ACHN (cell line): ENCODE measurements around the gene CSF1.
"Not testable (repeated sequence)": the region's sequence is repeated elsewhere in the genome, so short reads cannot be mapped to it uniquely, and the experiment has no call there.

Experiments used
- DNase-seq: peaks from one replicate; pipeline ENCODE4 v3.0.0-alpha.2; 2015
- in situ Hi-C: cut with HindIII; loops from 2 replicates; pipeline ENCODE4 v1.10.0; 2017; ENCODE audit warnings: low sequenced_read_pairs, low pct_ligation_motif_present, low pct_unique_long_range_greater_than_20kb

The CSF1 gene

GRCh38 chr1:109950038-109950437 lies 39.4 kb downstream of the CSF1 start:
- DNase-seq = no peak
- in situ Hi-C loops = no loop called here

GRCh38 chr1:109950509-109950908 lies 39.9 kb downstream of the CSF1 start:
- in situ Hi-C loops = no loop called here
- no peak for DNase-seq

- DNase-seq, in situ Hi-C loops: not testable (repeated sequence)
Measured at GRCh38 chr1:109951501-109951900, 40.9 kb downstream of the CSF1 start.

GRCh38 chr1:109954041-109954512 lies 43.4 kb downstream of the CSF1 start:
- in situ Hi-C loops = no loop called here

GRCh38 chr1:109959632-109959973 lies 49.0 kb downstream of the CSF1 start:
- no peak for DNase-seq
- in situ Hi-C loops = no loop called here

More at GRCh38 chr1:109954041-109954512, 43.4 kb downstream of the CSF1 start:
- DNase-seq = no peak

GRCh38 chr1:109959974-109960744 lies 49.5 kb downstream of the CSF1 start:
- in situ Hi-C loops = no loop called here
- DNase-seq = peak; percentile 22

GRCh38 chr1:109960745-109961094 lies 50.1 kb downstream of the CSF1 start:
- in situ Hi-C loops = no loop called here
- no peak for DNase-seq

- in situ Hi-C loops = no loop called here
Measured at GRCh38 chr1:109963864-109964263, 53.2 kb downstream of the CSF1 start.

GRCh38 chr1:109969146-109969829 lies 58.6 kb downstream of the CSF1 start:
- no peak for DNase-seq
- in situ Hi-C loops = no loop called here

More at GRCh38 chr1:109963864-109964263, 53.2 kb downstream of the CSF1 start:
- no peak for DNase-seq

- no peak for DNase-seq
- in situ Hi-C loops = no loop called here
Measured at GRCh38 chr1:109969907-109970306, 59.3 kb downstream of the CSF1 start.

- DNase-seq = no peak
- in situ Hi-C loops = no loop called here
Measured at GRCh38 chr1:109971559-109971958, 60.9 kb downstream of the CSF1 start.

- no peak for DNase-seq
- in situ Hi-C loops = no loop called here
Measured at GRCh38 chr1:109974191-109974590, 63.5 kb downstream of the CSF1 start.

GRCh38 chr1:109975718-109976117 lies 65.1 kb downstream of the CSF1 start:
- in situ Hi-C loops = loop anchor here (25.0 kb wide), 1 partner anchor 188 kb away; no protein-coding TSS in a partner anchor
- DNase-seq = peak; percentile 72

- in situ Hi-C loops = loop anchor here (25.0 kb wide), 1 partner anchor 189 kb away; no protein-coding TSS in a partner anchor
- no peak for DNase-seq
Measured at GRCh38 chr1:109976762-109977161, 66.1 kb downstream of the CSF1 start.

- DNase-seq = no peak
- in situ Hi-C loops = loop anchor here (25.0 kb wide), 1 partner anchor 190 kb away; no protein-coding TSS in a partner anchor
Measured at GRCh38 chr1:109977225-109977624, 66.6 kb downstream of the CSF1 start.

- in situ Hi-C loops = loop anchor here (25.0 kb wide), 1 partner anchor 191 kb away; no protein-coding TSS in a partner anchor
- DNase-seq = no peak
Measured at GRCh38 chr1:109977657-109978378, 67.2 kb downstream of the CSF1 start.

- no peak for DNase-seq
- in situ Hi-C loops = loop anchor here (25.0 kb wide), 1 partner anchor 192 kb away; no protein-coding TSS in a partner anchor
Measured at GRCh38 chr1:109978761-109979488, 68.3 kb downstream of the CSF1 start.

GRCh38 chr1:109979489-109980091 lies 68.9 kb downstream of the CSF1 start:
- DNase-seq = peak; percentile 29
- in situ Hi-C loops = loop anchor here (25.0 kb wide), 1 partner anchor 192 kb away; no protein-coding TSS in a partner anchor
